Measurements from ENCODE around the gene ADGRA1.

DNA sequence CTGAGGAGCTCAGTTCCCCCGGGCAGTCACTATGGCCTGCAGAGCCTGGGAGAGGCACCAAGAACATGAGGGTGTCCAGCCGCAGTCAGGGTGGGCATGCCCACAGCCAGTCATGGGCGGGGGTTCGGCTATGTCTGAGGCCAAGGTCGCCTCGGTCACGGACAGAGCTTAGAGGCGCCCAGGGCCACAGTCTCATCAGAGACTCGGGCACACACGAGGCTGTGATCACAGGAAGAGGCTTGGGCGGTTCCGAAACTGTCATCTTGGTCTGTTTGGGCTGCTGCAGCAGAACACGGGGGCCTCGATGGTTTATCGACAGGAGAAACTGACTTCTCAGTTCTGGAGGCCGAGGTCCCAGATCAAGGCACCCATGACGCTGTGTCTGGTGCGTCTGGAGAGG, 9.7 kb downstream of the ADGRA1 start:
- TF ChIP-seq, protein P1, sequence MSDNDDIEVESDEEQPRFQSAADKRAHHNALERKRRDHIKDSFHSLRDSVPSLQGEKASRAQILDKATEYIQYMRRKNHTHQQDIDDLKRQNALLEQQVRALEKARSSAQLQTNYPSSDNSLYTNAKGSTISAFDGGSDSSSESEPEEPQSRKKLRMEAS (IDR thresholded peaks at IDR 0.05) = no peak
- TF ChIP-seq NR3C1 (IDR thresholded peaks at IDR 0.05) (no peak), HOXA7 (CRISPR knock-in tag; IDR thresholded peaks at IDR 0.05) (no peak), HOXB13 (CRISPR knock-in tag; IDR thresholded peaks at IDR 0.05; ENCODE audit: low read depth) (no peak), ESRRA (IDR thresholded peaks at IDR 0.05; ENCODE audit: borderline replicate concordance, low read length) (no peak), PHF8 (IDR thresholded peaks at IDR 0.05; ENCODE audit: borderline replicate concordance, low read depth) (no peak), POLR2A (IDR thresholded peaks at IDR 0.05; ENCODE audit: low read length) (no peak), CEBPB (IDR thresholded peaks at IDR 0.05) (no peak), MYC (IDR thresholded peaks at IDR 0.05; ENCODE audit: borderline replicate concordance, low read length) (no peak)
- TF ChIP-seq, protein P2, sequence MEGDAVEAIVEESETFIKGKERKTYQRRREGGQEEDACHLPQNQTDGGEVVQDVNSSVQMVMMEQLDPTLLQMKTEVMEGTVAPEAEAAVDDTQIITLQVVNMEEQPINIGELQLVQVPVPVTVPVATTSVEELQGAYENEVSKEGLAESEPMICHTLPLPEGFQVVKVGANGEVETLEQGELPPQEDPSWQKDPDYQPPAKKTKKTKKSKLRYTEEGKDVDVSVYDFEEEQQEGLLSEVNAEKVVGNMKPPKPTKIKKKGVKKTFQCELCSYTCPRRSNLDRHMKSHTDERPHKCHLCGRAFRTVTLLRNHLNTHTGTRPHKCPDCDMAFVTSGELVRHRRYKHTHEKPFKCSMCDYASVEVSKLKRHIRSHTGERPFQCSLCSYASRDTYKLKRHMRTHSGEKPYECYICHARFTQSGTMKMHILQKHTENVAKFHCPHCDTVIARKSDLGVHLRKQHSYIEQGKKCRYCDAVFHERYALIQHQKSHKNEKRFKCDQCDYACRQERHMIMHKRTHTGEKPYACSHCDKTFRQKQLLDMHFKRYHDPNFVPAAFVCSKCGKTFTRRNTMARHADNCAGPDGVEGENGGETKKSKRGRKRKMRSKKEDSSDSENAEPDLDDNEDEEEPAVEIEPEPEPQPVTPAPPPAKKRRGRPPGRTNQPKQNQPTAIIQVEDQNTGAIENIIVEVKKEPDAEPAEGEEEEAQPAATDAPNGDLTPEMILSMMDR (IDR thresholded peaks at IDR 0.05) = no peak
- TF ChIP-seq, protein P3, sequence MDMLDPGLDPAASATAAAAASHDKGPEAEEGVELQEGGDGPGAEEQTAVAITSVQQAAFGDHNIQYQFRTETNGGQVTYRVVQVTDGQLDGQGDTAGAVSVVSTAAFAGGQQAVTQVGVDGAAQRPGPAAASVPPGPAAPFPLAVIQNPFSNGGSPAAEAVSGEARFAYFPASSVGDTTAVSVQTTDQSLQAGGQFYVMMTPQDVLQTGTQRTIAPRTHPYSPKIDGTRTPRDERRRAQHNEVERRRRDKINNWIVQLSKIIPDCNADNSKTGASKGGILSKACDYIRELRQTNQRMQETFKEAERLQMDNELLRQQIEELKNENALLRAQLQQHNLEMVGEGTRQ (IDR thresholded peaks at IDR 0.05) = no peak
